RWPE1 (cell line): ENCODE results near the gene CHST3.

Experiments
- CTCF ChIA-PET: fragments of 350-600 bp; sonication (Branson Sonifier 250); formaldehyde crosslinking; extraction: SDS; loops from one replicate; lab custom pipeline; 2021; lab: Yijun Ruan, JAX
- POLR2A ChIA-PET: fragments of 400-600 bp; formaldehyde crosslinking; extraction: SDS; loops from one replicate; lab custom pipeline; 2020; ENCODE audit warnings: antibody characterized with exemption; ENCODE audit not compliant: low non-redundant PET; lab: Yijun Ruan, JAX
- DNase-seq: peaks from one replicate; pipeline ENCODE4 v3.0.0; 2012; ENCODE audit warnings: low spot score
- H3K27ac ChIP-seq: fragments of 450-650 bp; 2 replicates; pipeline ENCODE4 v1.5.1; 2017
- TF ChIP-seq, protein P1 (sequence below): fragments of 450-650 bp; conservative IDR thresholded peaks from 2 replicates; pipeline ENCODE4 v1.5.1; 2017; ENCODE audit warnings: low read depth, mild to moderate bottlenecking

Gene CHST3

DNA sequence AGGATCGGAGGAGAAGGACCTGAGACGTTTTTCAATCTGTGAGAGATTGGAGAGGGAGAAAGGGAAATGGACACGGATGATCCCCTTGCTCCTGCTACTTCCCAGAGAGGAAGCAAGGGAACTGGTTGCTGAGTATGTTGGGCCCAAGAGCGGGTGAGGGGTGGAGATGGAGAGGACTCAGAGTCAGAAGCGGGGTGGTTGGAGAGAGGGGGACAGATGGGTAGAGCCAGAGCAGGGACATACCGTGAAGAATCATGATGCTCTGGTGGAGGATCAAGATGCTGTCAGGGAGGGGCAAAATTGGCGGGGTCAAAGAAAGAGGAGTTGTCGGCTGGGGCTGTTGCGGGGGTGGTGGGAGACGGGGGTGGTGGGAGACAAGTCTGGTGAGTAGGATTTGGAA, 2.4 kb upstream of the CHST3 start:
- no peak for DNase-seq
- no peak overlapping the region for H3K27ac ChIP-seq
- CTCF ChIA-PET = interaction anchor here (0.7 kb wide), 1 partner anchor 65 kb away, joined by 3 read pairs; no protein-coding TSS in a partner anchor
- POLR2A ChIA-PET = no interaction called here
- TF ChIP-seq, protein P1, sequence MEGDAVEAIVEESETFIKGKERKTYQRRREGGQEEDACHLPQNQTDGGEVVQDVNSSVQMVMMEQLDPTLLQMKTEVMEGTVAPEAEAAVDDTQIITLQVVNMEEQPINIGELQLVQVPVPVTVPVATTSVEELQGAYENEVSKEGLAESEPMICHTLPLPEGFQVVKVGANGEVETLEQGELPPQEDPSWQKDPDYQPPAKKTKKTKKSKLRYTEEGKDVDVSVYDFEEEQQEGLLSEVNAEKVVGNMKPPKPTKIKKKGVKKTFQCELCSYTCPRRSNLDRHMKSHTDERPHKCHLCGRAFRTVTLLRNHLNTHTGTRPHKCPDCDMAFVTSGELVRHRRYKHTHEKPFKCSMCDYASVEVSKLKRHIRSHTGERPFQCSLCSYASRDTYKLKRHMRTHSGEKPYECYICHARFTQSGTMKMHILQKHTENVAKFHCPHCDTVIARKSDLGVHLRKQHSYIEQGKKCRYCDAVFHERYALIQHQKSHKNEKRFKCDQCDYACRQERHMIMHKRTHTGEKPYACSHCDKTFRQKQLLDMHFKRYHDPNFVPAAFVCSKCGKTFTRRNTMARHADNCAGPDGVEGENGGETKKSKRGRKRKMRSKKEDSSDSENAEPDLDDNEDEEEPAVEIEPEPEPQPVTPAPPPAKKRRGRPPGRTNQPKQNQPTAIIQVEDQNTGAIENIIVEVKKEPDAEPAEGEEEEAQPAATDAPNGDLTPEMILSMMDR = no peak

DNA sequence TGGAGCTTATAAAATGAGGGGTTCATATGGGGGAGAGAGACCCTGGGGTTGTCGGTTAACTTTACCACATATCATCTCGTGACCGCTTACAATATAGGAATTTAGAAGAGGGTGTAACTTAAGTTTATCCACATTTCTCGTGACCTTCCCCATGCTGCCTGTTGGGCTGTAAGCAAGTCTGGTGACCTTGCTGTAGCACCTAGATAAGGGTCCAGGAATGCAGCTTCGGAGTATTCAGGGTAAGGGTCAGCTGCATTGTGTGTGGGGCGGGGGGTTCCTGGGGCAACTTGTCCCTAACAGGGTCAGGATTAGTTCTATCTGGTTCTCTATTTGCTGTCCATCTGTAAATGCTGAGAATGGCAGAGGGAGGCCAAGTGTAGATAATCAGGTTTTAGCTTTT, 1.3 kb upstream of the CHST3 start:
- peak overlapping the region; percentile 93 for H3K27ac ChIP-seq
- TF ChIP-seq, protein P1 = no peak
- ChIA-PET POLR2A (no interaction called here), CTCF (interaction anchor here (0.7 to 1.0 kb wide), 3 partner anchors 8 to 32 kb away, joined by 3 to 4 read pairs (median 3); no protein-coding TSS in a partner anchor)
- DNase-seq = no peak

DNA sequence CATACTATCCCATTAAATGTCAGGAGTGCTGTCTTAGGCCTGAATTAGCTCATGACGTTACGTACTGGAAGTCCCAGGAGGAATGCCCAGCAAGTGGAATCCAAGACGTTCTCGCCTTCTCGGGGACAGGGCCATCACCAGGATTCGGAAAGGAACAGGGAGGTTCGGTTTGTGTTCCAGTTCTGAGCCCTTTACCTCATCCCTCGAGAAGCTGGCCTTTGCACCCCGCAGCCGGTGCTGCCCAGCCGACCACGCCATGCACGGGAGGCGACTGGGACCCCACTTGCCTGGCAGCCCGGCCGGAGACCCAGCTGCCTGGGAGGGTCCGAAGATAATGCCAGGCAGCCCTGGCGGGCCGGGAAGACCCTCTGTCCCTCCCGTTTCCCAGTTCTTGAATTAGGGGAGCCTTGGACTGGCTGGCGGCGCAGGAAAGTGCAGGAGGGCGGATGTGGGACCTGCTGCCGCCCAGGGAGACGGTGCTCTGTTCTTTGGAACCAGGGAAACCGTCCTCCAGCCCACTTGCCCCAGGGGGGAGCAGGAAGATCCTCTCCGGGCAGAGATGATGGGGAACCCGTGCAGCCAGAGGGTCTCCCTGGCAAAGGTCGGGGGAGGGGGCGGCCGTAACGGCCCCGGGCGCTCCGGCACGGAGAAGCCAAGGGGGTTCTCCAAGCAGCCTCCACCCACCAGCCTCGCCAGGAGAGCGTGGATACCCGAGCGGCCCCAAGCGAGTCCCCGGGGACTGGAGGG, 671 bp upstream of the CHST3 start:
- ChIA-PET POLR2A (no interaction called here), CTCF (interaction anchor here (0.7 to 1.5 kb wide), 4 partner anchors 8 to 67 kb away, joined by 3 to 5 read pairs (median 4); no protein-coding TSS in a partner anchor)
- peak overlapping the region; percentile 93 for H3K27ac ChIP-seq
- DNase-seq = no peak
- TF ChIP-seq, protein P1 = no peak

DNA sequence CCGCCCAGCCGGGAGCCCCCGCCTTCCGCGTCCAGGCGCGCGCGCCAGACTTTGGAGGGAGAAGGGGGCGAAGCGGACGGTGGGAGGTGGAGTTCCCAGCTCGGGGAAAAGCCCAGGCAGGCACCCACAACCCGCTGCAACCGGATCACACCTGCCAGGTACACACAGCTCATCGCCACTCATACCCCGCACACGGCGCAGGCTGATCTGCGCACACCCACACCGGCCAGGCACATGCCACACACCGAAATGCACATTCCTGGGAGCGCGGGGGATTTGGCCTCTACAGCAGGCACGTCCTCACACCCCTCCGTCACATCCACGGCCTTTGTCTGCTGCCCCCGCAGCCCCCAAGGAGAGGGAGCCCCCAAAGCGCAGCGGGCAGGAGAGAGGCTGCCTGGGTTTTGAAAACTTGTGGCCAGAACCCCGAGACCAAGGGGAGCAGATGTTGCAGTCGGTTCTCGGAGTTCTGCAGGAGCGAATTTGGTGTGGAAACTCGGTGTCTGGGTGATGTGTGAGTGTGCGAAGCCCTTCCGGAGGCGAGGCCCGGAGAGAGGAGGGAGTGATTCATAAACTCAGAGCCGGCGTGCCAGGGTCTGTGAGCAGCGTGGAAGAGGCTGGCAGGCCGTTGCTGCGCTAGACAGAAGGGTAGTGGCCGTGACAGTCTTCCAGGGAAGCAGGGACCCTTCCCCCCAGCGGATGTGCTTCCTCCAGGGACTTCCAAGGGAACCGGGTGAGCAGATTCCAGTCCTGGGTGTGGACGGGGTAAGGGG, 734 bp downstream of the CHST3 start:
- TF ChIP-seq, protein P1 = no peak
- peak overlapping the region; percentile 93 for H3K27ac ChIP-seq
- peak; percentile 71 for DNase-seq
- ChIA-PET CTCF (interaction anchor here (0.6 to 1.5 kb wide), 2 partner anchors 68 to 289 kb away, joined by 3 to 5 read pairs; no protein-coding TSS in a partner anchor), POLR2A (no interaction called here)

DNA sequence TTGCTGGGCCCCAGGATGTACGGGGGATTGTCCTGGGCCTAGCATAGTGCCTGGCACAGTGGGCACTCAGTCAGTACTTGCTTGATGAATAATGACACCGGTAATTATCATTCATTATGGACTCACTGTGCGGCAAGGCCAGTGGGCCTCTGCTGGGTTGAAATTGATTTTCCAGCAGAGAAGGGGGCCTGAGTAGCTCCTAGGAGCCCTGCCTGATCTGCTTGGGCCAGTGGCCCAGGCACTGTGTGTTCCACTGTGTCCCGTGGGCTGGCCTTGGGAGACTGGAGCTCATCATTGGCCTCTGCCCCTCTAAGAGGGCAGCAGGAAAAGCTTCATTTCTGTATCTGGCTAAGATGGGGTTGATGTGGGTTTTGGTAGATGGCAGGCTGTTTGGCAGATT, 1.4 kb downstream of the CHST3 start:
- ChIA-PET CTCF (interaction anchor here (0.6 to 0.9 kb wide), 3 partner anchors 9 to 355 kb away, joined by 3 read pairs; no protein-coding TSS in a partner anchor), POLR2A (no interaction called here)
- TF ChIP-seq, protein P1 = no peak
- no peak for DNase-seq
- peak overlapping the region; percentile 93 for H3K27ac ChIP-seq
